Fibroblast of lung (primary cell): ENCODE results near the gene PKN3.

Experiments
- EZH2 ChIP-seq: IDR thresholded peaks from 2 replicates; pipeline ENCODE4 v1.5.1; 2012; ENCODE audit warnings: low read length, control low read depth, mild to moderate bottlenecking; ENCODE audit errors: missing control alignments
- TF ChIP-seq, protein P1 (sequence below), 2 donors: IDR thresholded peaks in 1 of 2; conservative IDR thresholded peaks in 1 of 2; 1 replicate in 1 of 2; 2 replicates in 1 of 2; pipeline ENCODE4 v1.5.1; 2011 to 2012; ENCODE audit warnings: low read length in 2 of 2, control low read depth in 1 of 2, inconsistent platforms in 1 of 2, low read depth in 1 of 2, mild to moderate bottlenecking in 1 of 2

DNA sequence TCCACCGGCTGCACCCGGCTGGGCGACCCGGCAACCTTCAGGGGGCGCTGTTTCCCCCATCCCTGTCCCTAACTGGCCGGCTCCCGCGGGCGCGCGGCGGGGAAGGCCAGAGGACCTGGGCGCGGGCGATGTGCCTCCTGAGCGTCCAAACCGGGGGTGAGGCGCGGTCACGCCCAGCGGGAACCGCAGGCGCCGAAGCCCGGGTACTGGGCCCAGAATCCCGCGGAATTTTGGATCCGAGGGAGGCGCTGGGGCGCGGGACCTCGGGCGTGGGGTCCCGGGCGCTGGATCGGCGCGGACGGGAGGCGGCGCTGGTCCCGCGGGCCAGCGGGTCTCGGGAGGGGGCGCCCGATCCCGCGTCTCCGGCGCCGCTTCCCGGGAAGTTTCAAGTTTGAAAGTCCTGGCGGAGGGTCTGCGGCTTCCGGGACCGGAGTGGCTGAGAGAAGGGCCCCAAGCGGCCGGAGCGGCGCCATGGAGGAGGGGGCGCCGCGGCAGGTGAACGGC, at the start of gene PKN3:
- TF ChIP-seq, protein P1, sequence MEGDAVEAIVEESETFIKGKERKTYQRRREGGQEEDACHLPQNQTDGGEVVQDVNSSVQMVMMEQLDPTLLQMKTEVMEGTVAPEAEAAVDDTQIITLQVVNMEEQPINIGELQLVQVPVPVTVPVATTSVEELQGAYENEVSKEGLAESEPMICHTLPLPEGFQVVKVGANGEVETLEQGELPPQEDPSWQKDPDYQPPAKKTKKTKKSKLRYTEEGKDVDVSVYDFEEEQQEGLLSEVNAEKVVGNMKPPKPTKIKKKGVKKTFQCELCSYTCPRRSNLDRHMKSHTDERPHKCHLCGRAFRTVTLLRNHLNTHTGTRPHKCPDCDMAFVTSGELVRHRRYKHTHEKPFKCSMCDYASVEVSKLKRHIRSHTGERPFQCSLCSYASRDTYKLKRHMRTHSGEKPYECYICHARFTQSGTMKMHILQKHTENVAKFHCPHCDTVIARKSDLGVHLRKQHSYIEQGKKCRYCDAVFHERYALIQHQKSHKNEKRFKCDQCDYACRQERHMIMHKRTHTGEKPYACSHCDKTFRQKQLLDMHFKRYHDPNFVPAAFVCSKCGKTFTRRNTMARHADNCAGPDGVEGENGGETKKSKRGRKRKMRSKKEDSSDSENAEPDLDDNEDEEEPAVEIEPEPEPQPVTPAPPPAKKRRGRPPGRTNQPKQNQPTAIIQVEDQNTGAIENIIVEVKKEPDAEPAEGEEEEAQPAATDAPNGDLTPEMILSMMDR (conservative IDR thresholded peaks at IDR 0.05 in 1 of 2, IDR thresholded peaks at IDR 0.05 in 1 of 2; ENCODE audit: low read depth in 1 of 2, low read length in 2 of 2): peak; percentile 67 to 71
- no peak for TF ChIP-seq EZH2
